ENCODE measurements around the gene MORC4. TPM values are rescaled to one million over a fixed set of nuclear protein-coding genes. Genes with fewer than 3 reads are reported as not detected.

Gene MORC4
- total RNA-seq, 4 donors from 2014 or later: 5.0 to 10.0 (median 8.4) TPM

DNA sequence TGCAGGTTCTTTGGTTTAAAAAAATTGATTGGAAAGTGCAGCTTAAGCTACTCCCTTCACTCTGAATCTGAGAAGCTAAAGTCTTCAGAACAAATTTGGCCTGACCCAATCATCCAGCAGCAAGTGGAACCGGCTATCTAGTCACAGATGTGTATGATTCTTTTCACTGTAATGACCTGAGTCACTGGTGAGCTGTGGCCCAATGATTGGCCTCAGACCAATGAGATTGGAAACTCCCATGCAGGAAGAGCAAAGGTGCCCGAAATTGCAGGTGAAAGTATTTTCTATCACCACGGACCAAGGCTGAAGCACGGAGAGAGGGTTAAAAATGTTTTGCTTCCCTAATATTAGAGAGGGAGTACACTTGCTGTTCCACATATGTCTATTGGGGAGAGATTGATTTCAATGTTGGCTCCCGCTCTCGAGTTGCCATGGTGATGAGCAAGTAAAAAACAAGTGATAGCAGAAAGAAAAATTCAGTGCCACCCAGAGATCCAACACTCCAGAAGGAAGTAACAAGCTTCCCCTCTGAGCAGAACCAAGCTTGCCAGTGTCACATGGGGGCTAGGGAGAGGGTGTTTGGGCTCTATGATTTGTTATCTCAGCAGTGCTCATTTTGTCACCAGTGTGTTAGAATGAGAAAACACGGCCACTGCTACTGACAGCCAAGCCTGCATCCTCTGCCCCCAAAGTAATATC, 108.1 kb downstream of the MORC4 start:
- intact Hi-C loops (cut with DNase I; ENCODE audit: low total_unique reads) (no loop called here), in situ Hi-C loops (cut with MboI; ENCODE audit: low sequenced_read_pairs in 4 of 4) (loop anchor here in 1 of 4 donors (10.0 kb wide), 1 partner anchor 63 kb away; no protein-coding TSS in a partner anchor)
- TF ChIP-seq POLR2A (IDR thresholded peaks at IDR 0.05): no peak
- TF ChIP-seq, protein P1, sequence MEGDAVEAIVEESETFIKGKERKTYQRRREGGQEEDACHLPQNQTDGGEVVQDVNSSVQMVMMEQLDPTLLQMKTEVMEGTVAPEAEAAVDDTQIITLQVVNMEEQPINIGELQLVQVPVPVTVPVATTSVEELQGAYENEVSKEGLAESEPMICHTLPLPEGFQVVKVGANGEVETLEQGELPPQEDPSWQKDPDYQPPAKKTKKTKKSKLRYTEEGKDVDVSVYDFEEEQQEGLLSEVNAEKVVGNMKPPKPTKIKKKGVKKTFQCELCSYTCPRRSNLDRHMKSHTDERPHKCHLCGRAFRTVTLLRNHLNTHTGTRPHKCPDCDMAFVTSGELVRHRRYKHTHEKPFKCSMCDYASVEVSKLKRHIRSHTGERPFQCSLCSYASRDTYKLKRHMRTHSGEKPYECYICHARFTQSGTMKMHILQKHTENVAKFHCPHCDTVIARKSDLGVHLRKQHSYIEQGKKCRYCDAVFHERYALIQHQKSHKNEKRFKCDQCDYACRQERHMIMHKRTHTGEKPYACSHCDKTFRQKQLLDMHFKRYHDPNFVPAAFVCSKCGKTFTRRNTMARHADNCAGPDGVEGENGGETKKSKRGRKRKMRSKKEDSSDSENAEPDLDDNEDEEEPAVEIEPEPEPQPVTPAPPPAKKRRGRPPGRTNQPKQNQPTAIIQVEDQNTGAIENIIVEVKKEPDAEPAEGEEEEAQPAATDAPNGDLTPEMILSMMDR (IDR thresholded peaks at IDR 0.05 in 4 of 5, conservative IDR thresholded peaks at IDR 0.05 in 1 of 5): no peak
- DNase-seq (no peak), ATAC-seq (no peak)
- Histone ChIP-seq H3K4me3 (no peak overlapping the region), H3K36me3 (no peaks in the 10 kb centered on the region), H3K27ac (no peak overlapping the region), H3K4me1 (no peaks in the 10 kb centered on the region), H3K9me3 (no peaks in the 10 kb centered on the region), H3K27me3 (peaks cover 0 to 7% (median 0%) of the 10 kb centered on the region in 3 donors)

Other genes with a start within 250 kb of the MORC4 start
- gene TBC1D8B, start 197.5 kb downstream of the MORC4 start, total RNA-seq: 1 to 10 TPM in 2 of 4 donors, under 1 TPM in 2; 0.55 to 4.8 (median 0.86) TPM
- not detected for gene RIPPLY1, start 96.9 kb downstream of the MORC4 start, total RNA-seq
- under 1 TPM in 1 of 4 donors, not detected in 3; 0.16 TPM for gene CLDN2, start 79.8 kb downstream of the MORC4 start, total RNA-seq
- gene RBM41, start 118.6 kb upstream of the MORC4 start, total RNA-seq: 10 to 100 TPM in 3 of 4 donors, 1 to 10 TPM in 1; 9.9 to 16.0 (median 13.2) TPM
- not detected for gene NUP62CL, start 206.2 kb upstream of the MORC4 start, total RNA-seq
- not detected for gene DNAAF6, start 206.4 kb upstream of the MORC4 start, total RNA-seq